ENCODE results near the gene ITGA8. TPM values are rescaled to one million over a fixed set of nuclear protein-coding genes. Genes with fewer than 3 reads are reported as not detected.

The ITGA8 gene
- total RNA-seq, 2 experiments from 2014 or later, result not detected

- POLR2A ChIA-PET, result no interaction called here
- Histone ChIP-seq H3K4me1 (ENCODE audit: insufficient read depth, low read length) (no peaks in the 10 kb centered on the region), H3K27ac (ENCODE audit: low read depth in 1 of 2, low read length in 2 of 2) (no peak overlapping the region), H3K36me3 (ENCODE audit: insufficient read depth, low read length) (no peaks in the 10 kb centered on the region), H3K9me3 (ENCODE audit: control insufficient read depth in 1 of 2, insufficient read depth in 1 of 2, low read length in 2 of 2) (no peaks in the 10 kb centered on the region), H3K27me3 (ENCODE audit: control insufficient read depth in 1 of 2, insufficient read depth in 2 of 2, low read length in 2 of 2) (peaks cover 0 to 3% of the 10 kb centered on the region in 2 experiments), H3K4me3 (ENCODE audit: low read length) (no peak overlapping the region)
- DNase-seq (no peak), ATAC-seq (ENCODE audit: poor library complexity) (no peak)
- intact Hi-C loops (cut with DNase I, micrococcal nuclease), result loop anchor here in 1 of 2 experiments (10.0 kb wide), 1 partner anchor 319 kb away; no protein-coding TSS in a partner anchor
- Mint-ChIP-seq H3K27ac (no peak overlapping the region), H3K4me1 (ENCODE audit: low read depth) (no peaks in the 10 kb centered on the region), H3K9me3 (no peaks in the 10 kb centered on the region), H3K27me3 (peaks cover 9% of the 10 kb centered on the region), H3K36me3 (ENCODE audit: low read depth) (no peaks in the 10 kb centered on the region), H3K4me3 (no peak overlapping the region)
- CTCF ChIA-PET, result no interaction called here
- TF ChIP-seq CTCF (IDR thresholded peaks at IDR 0.05), result no peak
Observed at GRCh38 chr10:15743443-15743842, 23.7 kb upstream of the ITGA8 start.

- Mint-ChIP-seq H3K36me3 (ENCODE audit: low read depth) (no peaks in the 10 kb centered on the region), H3K4me3 (no peak overlapping the region), H3K4me1 (ENCODE audit: low read depth) (no peaks in the 10 kb centered on the region), H3K27ac (no peak overlapping the region), H3K9me3 (no peaks in the 10 kb centered on the region), H3K27me3 (peaks cover 12% of the 10 kb centered on the region)
- no peaks in the 10 kb centered on the region for H3K4me1 ChIP-seq (ENCODE audit: insufficient read depth, low read length)
- POLR2A ChIA-PET, result no interaction called here
- no peaks in the 10 kb centered on the region for H3K36me3 ChIP-seq (ENCODE audit: insufficient read depth, low read length)
- CTCF ChIA-PET, result no interaction called here
- intact Hi-C loops (cut with DNase I, micrococcal nuclease), result loop anchor here in 1 of 2 experiments (10.0 kb wide), 1 partner anchor 318 kb away; no protein-coding TSS in a partner anchor
- H3K4me3 ChIP-seq (ENCODE audit: low read length), result no peak overlapping the region
- H3K27me3 ChIP-seq (ENCODE audit: control insufficient read depth in 1 of 2, insufficient read depth in 2 of 2, low read length in 2 of 2), result peaks cover 0 to 3% of the 10 kb centered on the region in 2 experiments
- no peak for TF ChIP-seq CTCF (IDR thresholded peaks at IDR 0.05)
- no peaks in the 10 kb centered on the region for H3K9me3 ChIP-seq (ENCODE audit: control insufficient read depth in 1 of 2, insufficient read depth in 1 of 2, low read length in 2 of 2)
- no peak for ATAC-seq (ENCODE audit: poor library complexity)
- DNase-seq, result no peak
- H3K27ac ChIP-seq (ENCODE audit: low read depth in 1 of 2, low read length in 2 of 2), result no peak overlapping the region
Observed at GRCh38 chr10:15742836-15743235, 23.1 kb upstream of the ITGA8 start.

GRCh38 chr10:15742102-15742501 lies 22.4 kb upstream of the ITGA8 start:
- Mint-ChIP-seq H3K36me3 (ENCODE audit: low read depth) (no peaks in the 10 kb centered on the region), H3K27me3 (peaks cover 16% of the 10 kb centered on the region), H3K27ac (no peak overlapping the region), H3K4me1 (ENCODE audit: low read depth) (no peaks in the 10 kb centered on the region), H3K4me3 (no peak overlapping the region), H3K9me3 (no peaks in the 10 kb centered on the region)
- ATAC-seq (ENCODE audit: poor library complexity) (no peak), DNase-seq (no peak)
- H3K9me3 ChIP-seq (ENCODE audit: control insufficient read depth in 1 of 2, insufficient read depth in 1 of 2, low read length in 2 of 2), result no peaks in the 10 kb centered on the region
- intact Hi-C loops (cut with DNase I, micrococcal nuclease), result loop anchor here in 1 of 2 experiments (10.0 kb wide), 1 partner anchor 317 kb away; no protein-coding TSS in a partner anchor
- ChIA-PET POLR2A (no interaction called here), CTCF (no interaction called here)
- no peak overlapping the region for H3K27ac ChIP-seq (ENCODE audit: low read depth in 1 of 2, low read length in 2 of 2)
- H3K4me3 ChIP-seq (ENCODE audit: low read length), result no peak overlapping the region
- H3K4me1 ChIP-seq (ENCODE audit: insufficient read depth, low read length), result no peaks in the 10 kb centered on the region
- H3K27me3 ChIP-seq (ENCODE audit: control insufficient read depth in 1 of 2, insufficient read depth in 2 of 2, low read length in 2 of 2), result peaks cover 3 to 5% of the 10 kb centered on the region in 2 experiments
- TF ChIP-seq CTCF (IDR thresholded peaks at IDR 0.05), result no peak
- H3K36me3 ChIP-seq (ENCODE audit: insufficient read depth, low read length), result no peaks in the 10 kb centered on the region
